ENCODE data around the gene ZNF33A.

The ZNF33A gene

DNA sequence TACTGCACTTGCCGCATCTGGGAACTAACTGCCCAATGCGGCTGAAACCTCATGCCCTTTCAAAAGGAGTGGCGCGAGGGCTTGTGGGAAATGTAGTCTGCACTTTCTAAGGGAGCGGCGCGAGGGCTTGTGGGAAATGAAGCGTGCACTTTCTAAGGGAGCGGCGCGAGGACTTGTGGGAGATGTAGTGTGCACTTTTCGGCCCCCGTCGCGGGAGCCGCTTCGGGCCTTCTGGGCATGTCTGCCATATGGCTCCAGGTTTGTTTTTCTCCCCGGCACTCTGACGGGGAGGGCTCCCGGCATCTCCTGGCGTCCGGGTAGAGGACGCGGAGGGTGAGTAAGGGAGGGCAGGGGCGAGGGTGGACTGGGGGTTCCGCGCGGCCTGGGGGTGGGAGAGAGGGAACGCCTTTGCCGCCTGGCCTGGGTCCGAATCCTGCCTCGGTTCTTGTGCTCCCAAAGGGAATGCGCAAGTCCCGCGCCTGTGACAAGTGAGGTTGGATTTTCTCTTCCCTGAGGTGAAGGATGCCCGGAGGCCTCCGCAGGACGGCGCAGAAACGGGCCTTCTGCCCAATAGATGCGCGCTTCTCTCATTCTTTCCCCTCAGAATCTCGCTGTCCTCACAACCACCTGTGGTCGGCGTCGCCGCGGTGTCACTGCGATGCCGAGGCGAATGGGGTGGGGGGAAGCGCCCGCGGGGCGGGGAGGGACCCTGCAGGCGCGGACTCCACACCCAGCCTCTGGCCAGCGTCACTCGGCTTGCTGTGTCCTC lies 83.9 kb downstream of the ZNF33A start, which contains the start of gene ZNF37A:
ZNF37A (plus strand) TSS at position 180 of the 769 bp plus-strand sequence. CDS start 2,281 bp downstream, outside the sequence.
- DNase-seq (ENCODE audit: low read depth, low spot score): peak; percentile 82
- H3K4me3 ChIP-seq (ENCODE audit: low read depth, low read length): peak within 1 kb of the TSS; percentile 77
- POLR2A ChIA-PET: no interaction called here
- TF ChIP-seq, protein P1, sequence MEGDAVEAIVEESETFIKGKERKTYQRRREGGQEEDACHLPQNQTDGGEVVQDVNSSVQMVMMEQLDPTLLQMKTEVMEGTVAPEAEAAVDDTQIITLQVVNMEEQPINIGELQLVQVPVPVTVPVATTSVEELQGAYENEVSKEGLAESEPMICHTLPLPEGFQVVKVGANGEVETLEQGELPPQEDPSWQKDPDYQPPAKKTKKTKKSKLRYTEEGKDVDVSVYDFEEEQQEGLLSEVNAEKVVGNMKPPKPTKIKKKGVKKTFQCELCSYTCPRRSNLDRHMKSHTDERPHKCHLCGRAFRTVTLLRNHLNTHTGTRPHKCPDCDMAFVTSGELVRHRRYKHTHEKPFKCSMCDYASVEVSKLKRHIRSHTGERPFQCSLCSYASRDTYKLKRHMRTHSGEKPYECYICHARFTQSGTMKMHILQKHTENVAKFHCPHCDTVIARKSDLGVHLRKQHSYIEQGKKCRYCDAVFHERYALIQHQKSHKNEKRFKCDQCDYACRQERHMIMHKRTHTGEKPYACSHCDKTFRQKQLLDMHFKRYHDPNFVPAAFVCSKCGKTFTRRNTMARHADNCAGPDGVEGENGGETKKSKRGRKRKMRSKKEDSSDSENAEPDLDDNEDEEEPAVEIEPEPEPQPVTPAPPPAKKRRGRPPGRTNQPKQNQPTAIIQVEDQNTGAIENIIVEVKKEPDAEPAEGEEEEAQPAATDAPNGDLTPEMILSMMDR (IDR thresholded peaks at IDR 0.05; ENCODE audit: insufficient read depth, low read length, missing control alignments): no peak
- CTCF ChIA-PET: interaction anchor here (0.9 to 1.2 kb wide), 3 partner anchors 82 to 119 kb away, joined by 3 to 6 read pairs (median 4); no protein-coding TSS in a partner anchor

GRCh38 chr10:38094927-38095574 lies 84.6 kb downstream of the ZNF33A start:
- TF ChIP-seq, protein P1 (IDR thresholded peaks at IDR 0.05; ENCODE audit: insufficient read depth, low read length, missing control alignments): no peak
- DNase-seq (ENCODE audit: low read depth, low spot score): no peak
- CTCF ChIA-PET: interaction anchor here (0.9 to 1.2 kb wide), 3 partner anchors 83 to 120 kb away, joined by 3 to 6 read pairs (median 4); no protein-coding TSS in a partner anchor
- POLR2A ChIA-PET: no interaction called here
- peak overlapping the region; percentile 77 for H3K4me3 ChIP-seq (ENCODE audit: low read depth, low read length)

DNA sequence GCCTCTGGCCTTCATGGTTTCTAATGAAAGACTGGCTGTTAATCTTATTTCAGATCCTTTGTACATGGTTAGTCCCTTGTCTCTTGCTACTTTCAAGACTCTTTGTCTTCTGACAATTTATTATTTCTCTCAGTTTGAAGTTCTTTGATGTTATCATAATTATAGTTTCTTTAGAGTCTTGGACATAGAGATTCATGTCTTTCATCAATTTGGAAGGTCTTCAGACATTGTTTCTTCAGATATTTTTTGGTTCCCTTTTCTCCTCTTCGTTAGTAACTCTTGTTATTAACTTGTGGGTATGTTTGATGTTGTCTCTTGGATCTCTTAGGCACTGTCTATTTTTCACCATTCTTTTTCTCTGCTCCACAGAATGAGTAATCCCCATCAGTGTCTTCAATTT lies 92.4 kb downstream of the ZNF33A start:
- ChIA-PET CTCF (no interaction called here), POLR2A (no interaction called here)
- TF ChIP-seq, protein P1 (IDR thresholded peaks at IDR 0.05; ENCODE audit: insufficient read depth, low read length, missing control alignments): no peak
- DNase-seq (ENCODE audit: low read depth, low spot score): no peak
- no peak overlapping the region for H3K4me3 ChIP-seq (ENCODE audit: low read depth, low read length)

- H3K4me3 ChIP-seq (ENCODE audit: low read depth, low read length): no peak overlapping the region
- TF ChIP-seq, protein P1 (IDR thresholded peaks at IDR 0.05; ENCODE audit: insufficient read depth, low read length, missing control alignments): no peak
- ChIA-PET CTCF (no interaction called here), POLR2A (no interaction called here)
- no peak for DNase-seq (ENCODE audit: low read depth, low spot score)
These were observed 93.3 kb downstream of the ZNF33A start for GRCh38 chr10:38103756-38104155.

DNA sequence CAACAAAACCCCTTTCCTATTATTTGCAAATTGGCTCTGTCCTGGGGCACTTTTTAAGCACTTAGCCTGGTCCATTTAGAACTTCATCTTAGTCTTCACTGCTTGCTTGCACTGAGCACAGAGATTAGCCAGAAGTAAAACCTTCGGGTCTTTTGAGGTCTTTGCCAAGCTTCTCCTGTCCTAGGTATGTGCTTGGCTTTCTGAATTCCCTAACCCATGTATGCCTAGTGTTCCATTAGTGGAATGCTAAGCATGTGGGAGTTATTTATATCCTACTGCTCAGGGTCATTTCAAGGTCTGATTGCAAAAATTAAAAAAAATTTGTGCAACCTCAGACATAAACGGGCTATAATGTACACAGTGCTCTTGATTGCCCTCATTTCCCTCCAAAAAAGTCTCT lies 101.7 kb downstream of the ZNF33A start:
- POLR2A ChIA-PET: no interaction called here
- TF ChIP-seq, protein P1 (IDR thresholded peaks at IDR 0.05; ENCODE audit: insufficient read depth, low read length, missing control alignments): no peak
- CTCF ChIA-PET: no interaction called here
- DNase-seq (ENCODE audit: low read depth, low spot score): no peak
- H3K4me3 ChIP-seq (ENCODE audit: low read depth, low read length): no peak overlapping the region

All from AG04449 (cell line).